Measurements from ENCODE around the gene FBXO31.

GRCh38 chr16:87353613-87354012 lies 30.0 kb downstream of the FBXO31 start:
- TF ChIP-seq, protein P1, sequence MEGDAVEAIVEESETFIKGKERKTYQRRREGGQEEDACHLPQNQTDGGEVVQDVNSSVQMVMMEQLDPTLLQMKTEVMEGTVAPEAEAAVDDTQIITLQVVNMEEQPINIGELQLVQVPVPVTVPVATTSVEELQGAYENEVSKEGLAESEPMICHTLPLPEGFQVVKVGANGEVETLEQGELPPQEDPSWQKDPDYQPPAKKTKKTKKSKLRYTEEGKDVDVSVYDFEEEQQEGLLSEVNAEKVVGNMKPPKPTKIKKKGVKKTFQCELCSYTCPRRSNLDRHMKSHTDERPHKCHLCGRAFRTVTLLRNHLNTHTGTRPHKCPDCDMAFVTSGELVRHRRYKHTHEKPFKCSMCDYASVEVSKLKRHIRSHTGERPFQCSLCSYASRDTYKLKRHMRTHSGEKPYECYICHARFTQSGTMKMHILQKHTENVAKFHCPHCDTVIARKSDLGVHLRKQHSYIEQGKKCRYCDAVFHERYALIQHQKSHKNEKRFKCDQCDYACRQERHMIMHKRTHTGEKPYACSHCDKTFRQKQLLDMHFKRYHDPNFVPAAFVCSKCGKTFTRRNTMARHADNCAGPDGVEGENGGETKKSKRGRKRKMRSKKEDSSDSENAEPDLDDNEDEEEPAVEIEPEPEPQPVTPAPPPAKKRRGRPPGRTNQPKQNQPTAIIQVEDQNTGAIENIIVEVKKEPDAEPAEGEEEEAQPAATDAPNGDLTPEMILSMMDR (IDR thresholded peaks at IDR 0.05; ENCODE audit: low read length): no peak
- no peak for TF ChIP-seq EZH2 (optimal IDR thresholded peaks at IDR 0.05; ENCODE audit: low read depth, low read length)

Measured in MM.1S (cell line).